ENCODE measurements around the gene CEP104.

Gene CEP104

GRCh38 chr1:3905266-3905952 lies 48.4 kb upstream of the CEP104 start:
- H3K79me2 ChIP-seq (ENCODE audit: control insufficient read depth, low read length) = peaks cover 13% of the 10 kb centered on the region
- peak overlapping the region; percentile 21; the same call in 1 of the 2 replicates for H3K4me3 ChIP-seq (ENCODE audit: low read length)
- peak overlapping the region; percentile 46 for H3K27ac ChIP-seq (ENCODE audit: low read depth, low read length)
- peak overlapping the region; percentile 100 for H3K4me2 ChIP-seq (ENCODE audit: low read length)
- H3K4me1 ChIP-seq (ENCODE audit: control insufficient read depth, low read length) = peaks cover 92% of the 10 kb centered on the region
- H3K9me2 ChIP-seq (replicated peaks; ENCODE audit: control insufficient read depth, low read length) = no peaks in the 10 kb centered on the region
- H3F3A ChIP-seq (ENCODE audit: control insufficient read depth, insufficient read depth) = peaks cover 31% of the 10 kb centered on the region
- peaks cover 21% of the 10 kb centered on the region for H3K36me3 ChIP-seq (ENCODE audit: control insufficient read depth, low read length)
- no peaks in the 10 kb centered on the region for H3K9me3 ChIP-seq (ENCODE audit: control insufficient read depth, insufficient read depth, low read length)
- H3K27me3 ChIP-seq (ENCODE audit: control insufficient read depth, low read length) = no peaks in the 10 kb centered on the region
- H4K20me1 ChIP-seq (ENCODE audit: control insufficient read depth, insufficient read depth, low read depth, low read length) = no peaks in the 10 kb centered on the region
- no peak for TF ChIP-seq CTCF (IDR thresholded peaks at IDR 0.05; ENCODE audit: low read depth, low read length, poor library complexity, severe bottlenecking)
- TF ChIP-seq EZH2phosphoT487 (IDR thresholded peaks at IDR 0.05; ENCODE audit: borderline replicate concordance, low read length) = no peak

- TF ChIP-seq EZH2phosphoT487 (IDR thresholded peaks at IDR 0.05; ENCODE audit: borderline replicate concordance, low read length) (no peak), CTCF (IDR thresholded peaks at IDR 0.05; ENCODE audit: low read depth, low read length, poor library complexity, severe bottlenecking) (no peak)
- H3K79me2 ChIP-seq (ENCODE audit: control insufficient read depth, low read length) = peaks cover 14% of the 10 kb centered on the region
- no peak overlapping the region for H3K4me3 ChIP-seq (ENCODE audit: low read length)
- no peaks in the 10 kb centered on the region for H4K20me1 ChIP-seq (ENCODE audit: control insufficient read depth, insufficient read depth, low read depth, low read length)
- H3K9me3 ChIP-seq (ENCODE audit: control insufficient read depth, insufficient read depth, low read length) = no peaks in the 10 kb centered on the region
- peaks cover 86% of the 10 kb centered on the region for H3K4me1 ChIP-seq (ENCODE audit: control insufficient read depth, low read length)
- H3K4me2 ChIP-seq (ENCODE audit: low read length) = no peak overlapping the region
- H3K9me2 ChIP-seq (replicated peaks; ENCODE audit: control insufficient read depth, low read length) = no peaks in the 10 kb centered on the region
- no peaks in the 10 kb centered on the region for H3K27me3 ChIP-seq (ENCODE audit: control insufficient read depth, low read length)
- H3F3A ChIP-seq (ENCODE audit: control insufficient read depth, insufficient read depth) = peaks cover 26% of the 10 kb centered on the region
- H3K36me3 ChIP-seq (ENCODE audit: control insufficient read depth, low read length) = peaks cover 20% of the 10 kb centered on the region; the same call in 1 of the 2 replicates
- peak overlapping the region; percentile 46; the same call in 1 of the 2 replicates for H3K27ac ChIP-seq (ENCODE audit: low read depth, low read length)
Observed at GRCh38 chr1:3904843-3905185, 47.8 kb upstream of the CEP104 start.

- Histone ChIP-seq H3K9me2 (replicated peaks; ENCODE audit: control insufficient read depth, low read length) (no peaks in the 10 kb centered on the region), H4K20me1 (ENCODE audit: control insufficient read depth, insufficient read depth, low read depth, low read length) (no peaks in the 10 kb centered on the region), H3K4me2 (ENCODE audit: low read length) (peak overlapping the region; percentile 100; the same call in 1 of the 2 replicates), H3K4me1 (ENCODE audit: control insufficient read depth, low read length) (peaks cover 83% of the 10 kb centered on the region), H3F3A (ENCODE audit: control insufficient read depth, insufficient read depth) (peaks cover 20% of the 10 kb centered on the region), H3K27me3 (ENCODE audit: control insufficient read depth, low read length) (no peaks in the 10 kb centered on the region), H3K79me2 (ENCODE audit: control insufficient read depth, low read length) (peaks cover 20% of the 10 kb centered on the region), H3K36me3 (ENCODE audit: control insufficient read depth, low read length) (peaks cover 20% of the 10 kb centered on the region; the same call in 1 of the 2 replicates), H3K9me3 (ENCODE audit: control insufficient read depth, insufficient read depth, low read length) (no peaks in the 10 kb centered on the region), H3K27ac (ENCODE audit: low read depth, low read length) (peak overlapping the region; percentile 77), H3K4me3 (ENCODE audit: low read length) (no peak overlapping the region)
- TF ChIP-seq CTCF (IDR thresholded peaks at IDR 0.05; ENCODE audit: low read depth, low read length, poor library complexity, severe bottlenecking) = no peak
- no peak for TF ChIP-seq EZH2phosphoT487 (IDR thresholded peaks at IDR 0.05; ENCODE audit: borderline replicate concordance, low read length)
Observed at GRCh38 chr1:3904006-3904842, 47.2 kb upstream of the CEP104 start.

All from DOHH2 (cell line).